GM12892 (cell line): ENCODE data around the gene REEP2.

Experiments used
- DNase-seq: peaks from one replicate; pipeline ENCODE4 v3.0.0; 2011; ENCODE audit not compliant: insufficient read length
- FAIRE-seq: peaks from 2 replicates; lab custom pipeline; 2011; peaks lifted over from hg19 to GRCh38; lab: Jason Lieb, UNC
- POLR2A ChIP-seq: IDR thresholded peaks from 2 replicates; pipeline ENCODE4 v1.6.1; 2011; ENCODE audit warnings: low read depth, low read length, control low read depth
- POLR2AphosphoS5 ChIP-seq: IDR thresholded peaks from 2 replicates; pipeline ENCODE4 v1.6.1; 2011; ENCODE audit warnings: low read depth, low read length, control low read depth
- TAF1 ChIP-seq: IDR thresholded peaks from 2 replicates; pipeline ENCODE4 v1.6.1; 2011; ENCODE audit warnings: low read depth, mild to moderate bottlenecking, control low read depth, low read length, borderline replicate concordance

REEP2 gene

DNA sequence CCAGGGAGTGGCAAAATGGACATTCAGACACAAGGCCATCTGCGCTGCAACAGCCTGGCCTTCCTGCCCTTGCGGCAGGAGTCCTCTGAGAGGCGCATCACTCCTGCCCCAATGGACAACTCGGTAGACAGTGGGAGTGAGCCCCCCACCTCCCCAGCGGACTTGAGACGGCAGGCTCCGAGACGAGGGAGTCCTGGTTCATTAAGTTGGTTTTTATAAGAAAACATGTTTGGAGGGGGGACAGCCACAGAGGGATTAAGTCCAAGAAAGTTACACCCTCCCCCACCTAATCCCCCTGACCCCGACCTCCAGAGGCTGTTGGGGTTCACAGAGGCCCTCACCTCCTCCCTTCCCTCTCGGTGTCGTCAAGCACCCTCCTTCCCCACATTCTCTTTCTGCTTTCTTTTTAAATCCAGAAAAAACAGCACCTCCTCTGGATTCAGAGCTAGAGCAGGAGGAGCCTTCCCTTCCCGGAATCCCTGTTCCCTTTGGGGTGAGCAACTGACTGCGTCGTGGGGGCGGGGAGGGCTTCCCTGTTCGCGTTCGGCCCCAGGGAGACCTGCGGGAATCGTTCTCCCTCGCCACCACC lies 24.7 kb downstream of the REEP2 start:
- no peak for TF ChIP-seq POLR2AphosphoS5
- no peak for TF ChIP-seq TAF1
- no peak for TF ChIP-seq POLR2A
- DNase-seq: no peak
- FAIRE-seq: peak; percentile 5

DNA sequence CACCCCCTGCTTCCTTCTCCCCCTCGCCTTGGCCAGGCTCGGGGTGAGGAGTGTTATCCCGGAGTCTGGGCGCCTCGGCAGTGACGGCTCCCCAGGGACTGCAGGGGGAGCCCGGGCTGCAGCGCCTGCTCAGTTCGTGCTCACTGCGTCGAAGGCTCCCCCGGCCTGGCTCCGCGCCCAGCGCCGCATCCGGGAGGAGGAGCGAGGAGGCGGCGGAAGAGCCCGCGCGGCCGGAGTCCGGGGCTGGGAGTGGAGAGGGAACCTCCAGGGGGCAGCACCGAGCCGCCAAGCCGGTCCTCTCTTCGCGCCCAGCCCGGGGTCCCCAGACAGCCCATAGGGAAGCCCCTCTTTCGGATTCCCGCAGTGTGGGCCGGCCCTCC lies 25.1 kb downstream of the REEP2 start:
- FAIRE-seq (peak; percentile 99), DNase-seq (peak; percentile 97)
- TF ChIP-seq TAF1 (peak; percentile 37; the same call in 1 of the 2 replicates), POLR2A (peak; percentile 13; the same call in 1 of the 2 replicates), POLR2AphosphoS5 (no peak)

DNA sequence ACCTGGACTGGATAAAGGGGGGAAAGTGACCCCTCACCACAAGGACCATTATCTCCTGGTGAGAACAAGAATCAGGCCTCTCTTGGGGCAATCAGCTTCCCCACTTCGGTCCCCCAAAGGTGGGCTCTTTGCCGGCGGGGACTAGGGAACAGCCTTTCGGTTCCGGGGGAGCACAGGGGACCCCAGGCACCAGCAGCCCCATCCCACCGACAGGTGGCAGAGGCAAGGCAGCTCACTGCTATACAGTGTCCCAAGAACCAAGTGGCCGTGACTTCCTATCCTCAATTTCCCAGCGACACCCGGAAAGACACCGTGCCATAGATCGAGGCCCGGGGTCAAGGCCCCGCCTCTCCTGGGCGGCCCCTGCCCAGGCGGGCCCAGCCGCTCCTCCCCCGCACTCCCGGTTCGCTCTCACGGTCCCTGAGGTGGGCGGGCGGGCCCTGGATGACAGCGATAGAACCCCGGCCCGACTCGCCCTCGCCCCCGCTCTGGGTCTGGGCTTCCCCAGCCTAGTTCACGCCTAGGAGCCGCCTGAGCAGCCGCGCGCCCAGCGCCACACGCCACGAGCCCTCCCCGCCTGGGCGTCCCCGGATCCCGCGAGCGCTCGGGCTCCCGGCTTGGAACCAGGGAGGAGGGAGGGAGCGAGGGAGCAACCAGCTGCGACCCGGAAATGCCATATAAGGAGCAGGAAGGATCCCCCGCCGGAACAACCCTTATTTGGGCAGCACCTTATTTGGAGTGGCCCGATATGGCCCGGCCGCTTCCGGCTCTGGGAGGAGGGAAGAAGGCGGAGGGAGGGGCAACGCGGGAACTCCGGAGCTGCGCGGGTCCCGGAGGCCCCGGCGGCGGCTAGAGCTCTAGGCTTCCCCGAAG lies 25.8 kb downstream of the REEP2 start:
- TF ChIP-seq POLR2AphosphoS5: peak; percentile 71; the same call in 1 of the 2 replicates
- TF ChIP-seq TAF1: no peak; the same call in 1 of the 2 replicates
- peak; percentile 63; the same call in 1 of the 2 replicates for TF ChIP-seq POLR2A
- peak; percentile 90 for DNase-seq
- FAIRE-seq: no peak

DNA sequence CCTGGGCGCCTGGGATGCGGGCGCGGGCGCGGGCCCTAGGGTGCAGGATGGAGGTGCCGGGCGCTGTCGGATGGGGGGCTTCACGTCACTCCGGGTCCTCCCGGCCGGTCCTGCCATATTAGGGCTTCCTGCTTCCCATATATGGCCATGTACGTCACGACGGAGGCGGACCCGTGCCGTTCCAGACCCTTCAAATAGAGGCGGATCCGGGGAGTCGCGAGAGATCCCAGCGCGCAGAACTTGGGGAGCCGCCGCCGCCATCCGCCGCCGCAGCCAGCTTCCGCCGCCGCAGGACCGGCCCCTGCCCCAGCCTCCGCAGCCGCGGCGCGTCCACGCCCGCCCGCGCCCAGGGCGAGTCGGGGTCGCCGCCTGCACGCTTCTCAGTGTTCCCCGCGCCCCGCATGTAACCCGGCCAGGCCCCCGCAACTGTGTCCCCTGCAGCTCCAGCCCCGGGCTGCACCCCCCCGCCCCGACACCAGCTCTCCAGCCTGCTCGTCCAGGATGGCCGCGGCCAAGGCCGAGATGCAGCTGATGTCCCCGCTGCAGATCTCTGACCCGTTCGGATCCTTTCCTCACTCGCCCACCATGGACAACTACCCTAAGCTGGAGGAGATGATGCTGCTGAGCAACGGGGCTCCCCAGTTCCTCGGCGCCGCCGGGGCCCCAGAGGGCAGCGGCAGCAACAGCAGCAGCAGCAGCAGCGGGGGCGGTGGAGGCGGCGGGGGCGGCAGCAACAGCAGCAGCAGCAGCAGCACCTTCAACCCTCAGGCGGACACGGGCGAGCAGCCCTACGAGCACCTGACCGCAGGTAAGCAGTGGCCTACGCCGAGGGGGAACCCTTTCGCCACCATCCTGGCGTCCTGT lies 26.6 kb downstream of the REEP2 start, which contains the start of gene EGR1:
Gene EGR1 (plus strand): TSS at position 219 of the 864 bp plus-strand sequence. CDS start 283 bp downstream, at position 502.
- FAIRE-seq (peak; percentile 44), DNase-seq (peak; percentile 86)
- peak; percentile 96 for TF ChIP-seq POLR2A
- TF ChIP-seq TAF1: no peak
- TF ChIP-seq POLR2AphosphoS5: peak; percentile 94

DNA sequence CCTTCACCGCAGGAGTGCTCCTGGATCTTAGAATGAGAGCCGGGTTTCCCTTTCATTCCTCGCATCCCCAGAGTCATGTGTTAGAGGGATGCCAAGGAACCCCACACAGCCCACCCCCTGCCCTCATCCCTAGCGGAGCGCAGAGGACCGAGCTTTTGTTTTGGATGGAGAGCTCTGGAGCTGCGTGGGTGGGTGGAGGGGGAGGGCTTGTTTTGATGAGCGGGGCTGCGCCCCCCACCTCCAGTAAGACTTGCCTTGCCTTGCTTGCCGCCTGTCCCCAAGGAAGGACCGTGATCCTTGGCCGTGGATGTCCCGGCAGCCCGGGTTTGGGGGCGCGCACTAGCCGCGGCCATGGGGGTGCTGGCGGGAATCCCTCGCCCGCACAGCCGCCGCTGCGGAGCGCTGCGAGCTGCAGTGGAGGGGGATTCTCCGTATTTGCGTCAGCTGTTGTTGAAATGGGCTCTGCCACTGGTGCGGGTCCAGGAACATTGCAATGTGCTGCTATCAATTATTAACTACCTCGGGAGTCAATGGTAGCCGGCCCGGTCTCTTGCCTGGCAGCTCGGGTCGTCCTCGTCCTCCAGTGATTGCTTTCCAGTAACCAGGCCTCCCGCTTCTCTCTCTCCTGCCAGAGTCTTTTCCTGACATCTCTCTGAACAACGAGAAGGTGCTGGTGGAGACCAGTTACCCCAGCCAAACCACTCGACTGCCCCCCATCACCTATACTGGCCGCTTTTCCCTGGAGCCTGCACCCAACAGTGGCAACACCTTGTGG lies 27.5 kb downstream of the REEP2 start:
- DNase-seq: no peak
- no peak; the same call in 1 of the 2 replicates for TF ChIP-seq POLR2AphosphoS5
- no peak for TF ChIP-seq TAF1
- TF ChIP-seq POLR2A: no peak
- no peak for FAIRE-seq

DNA sequence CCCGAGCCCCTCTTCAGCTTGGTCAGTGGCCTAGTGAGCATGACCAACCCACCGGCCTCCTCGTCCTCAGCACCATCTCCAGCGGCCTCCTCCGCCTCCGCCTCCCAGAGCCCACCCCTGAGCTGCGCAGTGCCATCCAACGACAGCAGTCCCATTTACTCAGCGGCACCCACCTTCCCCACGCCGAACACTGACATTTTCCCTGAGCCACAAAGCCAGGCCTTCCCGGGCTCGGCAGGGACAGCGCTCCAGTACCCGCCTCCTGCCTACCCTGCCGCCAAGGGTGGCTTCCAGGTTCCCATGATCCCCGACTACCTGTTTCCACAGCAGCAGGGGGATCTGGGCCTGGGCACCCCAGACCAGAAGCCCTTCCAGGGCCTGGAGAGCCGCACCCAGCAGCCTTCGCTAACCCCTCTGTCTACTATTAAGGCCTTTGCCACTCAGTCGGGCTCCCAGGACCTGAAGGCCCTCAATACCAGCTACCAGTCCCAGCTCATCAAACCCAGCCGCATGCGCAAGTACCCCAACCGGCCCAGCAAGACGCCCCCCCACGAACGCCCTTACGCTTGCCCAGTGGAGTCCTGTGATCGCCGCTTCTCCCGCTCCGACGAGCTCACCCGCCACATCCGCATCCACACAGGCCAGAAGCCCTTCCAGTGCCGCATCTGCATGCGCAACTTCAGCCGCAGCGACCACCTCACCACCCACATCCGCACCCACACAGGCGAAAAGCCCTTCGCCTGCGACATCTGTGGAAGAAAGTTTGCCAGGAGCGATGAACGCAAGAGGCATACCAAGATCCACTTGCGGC lies 28.2 kb downstream of the REEP2 start:
- FAIRE-seq (no peak), DNase-seq (no peak)
- TF ChIP-seq TAF1: no peak
- no peak; the same call in 1 of the 2 replicates for TF ChIP-seq POLR2AphosphoS5
- TF ChIP-seq POLR2A: peak; percentile 31; the same call in 1 of the 2 replicates

DNA sequence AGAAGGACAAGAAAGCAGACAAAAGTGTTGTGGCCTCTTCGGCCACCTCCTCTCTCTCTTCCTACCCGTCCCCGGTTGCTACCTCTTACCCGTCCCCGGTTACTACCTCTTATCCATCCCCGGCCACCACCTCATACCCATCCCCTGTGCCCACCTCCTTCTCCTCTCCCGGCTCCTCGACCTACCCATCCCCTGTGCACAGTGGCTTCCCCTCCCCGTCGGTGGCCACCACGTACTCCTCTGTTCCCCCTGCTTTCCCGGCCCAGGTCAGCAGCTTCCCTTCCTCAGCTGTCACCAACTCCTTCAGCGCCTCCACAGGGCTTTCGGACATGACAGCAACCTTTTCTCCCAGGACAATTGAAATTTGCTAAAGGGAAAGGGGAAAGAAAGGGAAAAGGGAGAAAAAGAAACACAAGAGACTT lies 28.9 kb downstream of the REEP2 start:
- no peak for DNase-seq
- TF ChIP-seq TAF1: no peak
- peak; percentile 55; the same call in 1 of the 2 replicates for TF ChIP-seq POLR2A
- TF ChIP-seq POLR2AphosphoS5: peak; percentile 86
- no peak for FAIRE-seq

DNA sequence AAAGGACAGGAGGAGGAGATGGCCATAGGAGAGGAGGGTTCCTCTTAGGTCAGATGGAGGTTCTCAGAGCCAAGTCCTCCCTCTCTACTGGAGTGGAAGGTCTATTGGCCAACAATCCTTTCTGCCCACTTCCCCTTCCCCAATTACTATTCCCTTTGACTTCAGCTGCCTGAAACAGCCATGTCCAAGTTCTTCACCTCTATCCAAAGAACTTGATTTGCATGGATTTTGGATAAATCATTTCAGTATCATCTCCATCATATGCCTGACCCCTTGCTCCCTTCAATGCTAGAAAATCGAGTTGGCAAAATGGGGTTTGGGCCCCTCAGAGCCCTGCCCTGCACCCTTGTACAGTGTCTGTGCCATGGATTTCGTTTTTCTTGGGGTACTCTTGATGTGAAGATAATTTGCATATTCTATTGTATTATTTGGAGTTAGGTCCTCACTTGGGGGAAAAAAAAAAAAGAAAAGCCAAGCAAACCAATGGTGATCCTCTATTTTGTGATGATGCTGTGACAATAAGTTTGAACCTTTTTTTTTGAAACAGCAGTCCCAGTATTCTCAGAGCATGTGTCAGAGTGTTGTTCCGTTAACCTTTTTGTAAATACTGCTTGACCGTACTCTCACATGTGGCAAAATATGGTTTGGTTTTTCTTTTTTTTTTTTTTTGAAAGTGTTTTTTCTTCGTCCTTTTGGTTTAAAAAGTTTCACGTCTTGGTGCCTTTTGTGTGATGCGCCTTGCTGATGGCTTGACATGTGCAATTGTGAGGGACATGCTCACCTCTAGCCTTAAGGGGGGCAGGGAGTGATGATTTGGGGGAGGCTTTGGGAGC lies 29.5 kb downstream of the REEP2 start:
- TF ChIP-seq POLR2A (peak; percentile 62; the same call in 1 of the 2 replicates), POLR2AphosphoS5 (peak; percentile 17), TAF1 (no peak)
- FAIRE-seq (no peak), DNase-seq (no peak)

DNA sequence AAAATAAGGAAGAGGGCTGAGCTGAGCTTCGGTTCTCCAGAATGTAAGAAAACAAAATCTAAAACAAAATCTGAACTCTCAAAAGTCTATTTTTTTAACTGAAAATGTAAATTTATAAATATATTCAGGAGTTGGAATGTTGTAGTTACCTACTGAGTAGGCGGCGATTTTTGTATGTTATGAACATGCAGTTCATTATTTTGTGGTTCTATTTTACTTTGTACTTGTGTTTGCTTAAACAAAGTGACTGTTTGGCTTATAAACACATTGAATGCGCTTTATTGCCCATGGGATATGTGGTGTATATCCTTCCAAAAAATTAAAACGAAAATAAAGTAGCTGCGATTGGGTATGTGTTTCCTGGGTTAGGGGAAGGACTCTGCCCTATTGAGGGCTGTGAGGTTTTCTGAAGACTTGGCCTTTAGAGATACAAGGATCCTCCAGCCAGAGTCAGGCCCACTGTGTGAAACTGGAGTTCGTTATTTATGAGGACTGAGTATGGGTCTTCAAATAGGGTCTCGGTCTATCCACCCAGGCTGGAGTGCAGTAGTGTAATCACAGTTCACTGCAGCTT lies 30.2 kb downstream of the REEP2 start:
- FAIRE-seq: peak; percentile 5
- DNase-seq: no peak
- TF ChIP-seq TAF1 (0 out of 2 replicates have a peak, but pooled peaks have one; percentile 17), POLR2A (no peak)
